AG04449 (cell line): Measurements from ENCODE around the gene DCST2.

Experiments used
- CTCF ChIA-PET: fragments of 350-600 bp; formaldehyde crosslinking; extraction: SDS; loops from one replicate; lab custom pipeline; 2021; ENCODE audit warnings: antibody characterized with exemption; lab: Yijun Ruan, JAX
- POLR2A ChIA-PET: fragments of 400-600, 350-600 bp; formaldehyde crosslinking; extraction: SDS; loops from one replicate; lab custom pipeline; 2020; ENCODE audit warnings: antibody characterized with exemption, inconsistent platforms; lab: Yijun Ruan, JAX
- DNase-seq: peaks from one replicate; pipeline ENCODE4 v3.0.0-alpha.2; 2010; ENCODE audit warnings: low read depth, low spot score
- H3K4me3 ChIP-seq: 2 replicates; pipeline ENCODE4 v1.5.1; 2011; ENCODE audit warnings: low read depth, mild to moderate bottlenecking, control low read depth, low read length
- TF ChIP-seq, protein P1 (sequence below): IDR thresholded peaks from one replicate; pipeline ENCODE4 v1.5.1; 2011; ENCODE audit warnings: mild to moderate bottlenecking, moderate library complexity, low read length, control low read depth, inconsistent platforms; ENCODE audit not compliant: insufficient read depth; ENCODE audit errors: missing control alignments

The DCST2 gene

DNA sequence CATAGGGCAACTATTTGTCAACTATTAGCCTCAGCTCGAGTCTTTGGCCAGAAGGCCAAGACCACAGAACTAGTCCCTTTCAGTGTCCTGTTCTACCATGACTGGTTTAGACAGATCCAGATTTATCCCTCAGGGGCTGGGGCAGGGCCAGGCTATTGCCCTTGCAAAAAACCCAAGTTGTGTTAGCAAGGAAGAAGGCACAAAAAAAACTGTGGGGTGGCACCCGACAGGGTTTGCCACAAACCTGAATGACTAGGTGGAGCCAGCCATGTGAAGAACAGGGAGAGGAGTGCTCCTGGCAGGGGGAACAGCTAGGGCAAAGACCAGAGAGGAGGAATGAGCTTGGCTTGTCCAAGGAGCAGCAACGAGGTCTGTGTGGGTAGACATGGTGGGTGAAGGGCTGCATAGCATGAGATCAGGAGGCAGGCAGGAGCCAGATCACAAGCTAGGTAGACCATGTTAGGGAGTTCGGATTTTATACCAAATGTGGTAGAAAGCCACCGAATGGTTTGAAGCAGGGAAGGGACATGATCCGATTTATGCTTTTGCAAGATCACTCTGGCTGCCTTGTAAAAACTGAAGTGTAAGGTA is 4.4 kb upstream of the DCST2 start:
- TF ChIP-seq, protein P1, sequence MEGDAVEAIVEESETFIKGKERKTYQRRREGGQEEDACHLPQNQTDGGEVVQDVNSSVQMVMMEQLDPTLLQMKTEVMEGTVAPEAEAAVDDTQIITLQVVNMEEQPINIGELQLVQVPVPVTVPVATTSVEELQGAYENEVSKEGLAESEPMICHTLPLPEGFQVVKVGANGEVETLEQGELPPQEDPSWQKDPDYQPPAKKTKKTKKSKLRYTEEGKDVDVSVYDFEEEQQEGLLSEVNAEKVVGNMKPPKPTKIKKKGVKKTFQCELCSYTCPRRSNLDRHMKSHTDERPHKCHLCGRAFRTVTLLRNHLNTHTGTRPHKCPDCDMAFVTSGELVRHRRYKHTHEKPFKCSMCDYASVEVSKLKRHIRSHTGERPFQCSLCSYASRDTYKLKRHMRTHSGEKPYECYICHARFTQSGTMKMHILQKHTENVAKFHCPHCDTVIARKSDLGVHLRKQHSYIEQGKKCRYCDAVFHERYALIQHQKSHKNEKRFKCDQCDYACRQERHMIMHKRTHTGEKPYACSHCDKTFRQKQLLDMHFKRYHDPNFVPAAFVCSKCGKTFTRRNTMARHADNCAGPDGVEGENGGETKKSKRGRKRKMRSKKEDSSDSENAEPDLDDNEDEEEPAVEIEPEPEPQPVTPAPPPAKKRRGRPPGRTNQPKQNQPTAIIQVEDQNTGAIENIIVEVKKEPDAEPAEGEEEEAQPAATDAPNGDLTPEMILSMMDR, result no peak
- POLR2A ChIA-PET, result no interaction called here
- DNase-seq, result no peak
- CTCF ChIA-PET, result interaction anchor here (1.7 to 20.6 kb wide), 6 partner anchors 7 to 47 kb away, joined by 5 to 433 read pairs (median 67); partner anchors contain the start of genes ADAM15 and EFNA4
- no peak overlapping the region for H3K4me3 ChIP-seq

GRCh38 chr1:155037043-155037442 is 3.5 kb upstream of the DCST2 start:
- ChIA-PET CTCF (interaction anchor here (9.3 to 20.6 kb wide), 3 partner anchors 8 to 23 kb away, joined by 85 to 433 read pairs (median 176); partner anchors contain the start of gene EFNA4), POLR2A (no interaction called here)
- no peak overlapping the region for H3K4me3 ChIP-seq
- DNase-seq, result no peak
- TF ChIP-seq, protein P1, result no peak

GRCh38 chr1:155035936-155036335 is 2.4 kb upstream of the DCST2 start:
- TF ChIP-seq, protein P1, result no peak
- ChIA-PET POLR2A (no interaction called here), CTCF (interaction anchor here (1.7 to 20.6 kb wide), 3 partner anchors 9 to 24 kb away, joined by 7 to 433 read pairs (median 85); partner anchors contain the start of gene EFNA4)

DNA sequence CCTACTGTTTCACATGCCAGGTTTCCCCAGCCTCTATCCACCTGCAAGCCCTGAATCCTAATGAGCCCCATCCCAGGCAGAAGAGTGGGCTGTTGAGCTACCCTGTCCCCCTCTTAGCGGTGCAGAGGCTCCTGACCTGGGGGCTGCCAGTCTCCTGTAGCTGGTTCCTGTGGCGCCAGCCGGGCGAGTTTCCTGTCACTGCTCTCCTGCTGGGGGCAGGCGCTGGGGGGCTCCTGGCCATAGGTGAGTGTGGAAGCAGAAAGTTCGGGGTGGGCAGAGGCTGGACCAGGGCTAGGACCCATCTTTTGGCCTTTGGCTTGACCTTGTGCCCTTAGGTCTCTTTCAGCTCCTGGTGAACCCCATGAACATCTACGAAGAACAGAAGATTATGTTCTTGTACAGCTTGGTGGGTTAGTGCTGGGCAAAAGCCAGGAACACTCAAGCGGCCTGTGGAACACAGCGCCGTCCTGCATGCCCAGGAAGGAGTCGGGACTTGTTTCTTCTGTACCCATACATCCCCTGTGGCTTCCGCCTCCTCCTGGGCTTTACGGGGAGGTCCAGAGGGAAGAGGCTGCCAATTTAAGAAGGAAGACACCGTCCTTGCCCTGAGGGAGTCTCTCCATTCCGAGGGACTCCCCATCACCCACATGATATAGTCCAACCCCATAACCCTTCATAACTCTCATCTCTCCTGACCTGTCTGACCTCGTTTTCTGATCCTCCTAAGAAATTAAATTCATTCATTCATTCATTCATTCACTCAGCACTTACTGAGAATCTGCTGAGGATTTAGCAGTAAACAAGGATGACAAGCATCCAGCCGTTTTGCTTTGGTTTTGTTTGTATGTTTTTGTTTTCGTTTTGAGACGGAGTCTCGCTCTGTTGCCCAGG is 982 bp upstream of the DCST2 start:
- H3K4me3 ChIP-seq, result no peak overlapping the region
- no peak for DNase-seq
- TF ChIP-seq, protein P1, result no peak
- ChIA-PET POLR2A (no interaction called here), CTCF (interaction anchor here (0.9 to 9.3 kb wide), 6 partner anchors 10 to 90 kb away, joined by 3 to 85 read pairs (median 4); partner anchors contain the start of gene ADAM15)

More at GRCh38 chr1:155035936-155036335, 2.4 kb upstream of the DCST2 start:
- DNase-seq, result no peak
- H3K4me3 ChIP-seq, result no peak overlapping the region

DNA sequence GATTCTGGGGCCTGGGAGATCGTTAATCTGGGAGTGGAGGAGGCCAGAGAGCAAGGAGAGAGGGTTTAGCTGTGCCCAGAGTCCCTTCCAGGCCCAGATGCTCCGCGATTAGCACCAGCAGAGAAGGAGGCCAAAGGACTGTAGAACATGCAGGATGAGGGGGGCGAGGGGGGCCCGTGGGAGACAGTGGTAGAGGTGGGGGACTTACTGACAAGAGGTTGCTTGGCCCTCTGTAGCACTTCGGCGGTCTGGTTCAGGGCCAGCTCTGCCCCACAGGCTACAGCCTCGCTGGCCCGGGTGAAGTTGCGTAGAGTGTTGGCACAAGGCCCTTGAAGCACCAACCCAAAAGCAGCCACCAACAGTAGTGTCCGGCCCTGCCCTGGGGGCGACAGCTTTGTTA is 695 bp downstream of the DCST2 start:
- POLR2A ChIA-PET, result no interaction called here
- CTCF ChIA-PET, result interaction anchor here (1.0 to 9.3 kb wide), 6 partner anchors 12 to 29 kb away, joined by 3 to 85 read pairs (median 4); no protein-coding TSS in a partner anchor

More for the DNA sequence above, 695 bp downstream of the DCST2 start:
- no peak for DNase-seq
- TF ChIP-seq, protein P1, result no peak
- no peak overlapping the region for H3K4me3 ChIP-seq
